ENCODE data around the gene GABBR2.

The GABBR2 gene

GRCh38 chr9:98428454-98428853, 280.3 kb downstream of the GABBR2 start:
- no peak for DNase-seq

- DNase-seq: no peak
These were observed 281.2 kb downstream of the GABBR2 start for GRCh38 chr9:98427491-98427890.

- DNase-seq: no peak
These were observed 283.7 kb downstream of the GABBR2 start for GRCh38 chr9:98425079-98425478.

GRCh38 chr9:98419260-98419603, 289.5 kb downstream of the GABBR2 start:
- DNase-seq: no peak

- no peak for DNase-seq
These were observed 290.0 kb downstream of the GABBR2 start for GRCh38 chr9:98418578-98419259.

GRCh38 chr9:98416294-98417248, 292.2 kb downstream of the GABBR2 start:
- DNase-seq: no peak

- DNase-seq: no peak
These were observed 293.0 kb downstream of the GABBR2 start for GRCh38 chr9:98415782-98416181.

- no peak for DNase-seq
These were observed 295.7 kb downstream of the GABBR2 start for GRCh38 chr9:98413084-98413483.

- no peak for DNase-seq
These were observed 296.5 kb downstream of the GABBR2 start for GRCh38 chr9:98412101-98412842.

- DNase-seq: no peak
These were observed 298.5 kb downstream of the GABBR2 start for GRCh38 chr9:98410185-98410697.

GRCh38 chr9:98409719-98410118, 299.0 kb downstream of the GABBR2 start:
- DNase-seq: no peak

GRCh38 chr9:98406469-98406868, 302.3 kb downstream of the GABBR2 start:
- DNase-seq: no peak

- no peak for DNase-seq
These were observed 304.5 kb downstream of the GABBR2 start for GRCh38 chr9:98404237-98404636.

- no peak for DNase-seq
These were observed 305.0 kb downstream of the GABBR2 start for GRCh38 chr9:98403715-98404114.

GRCh38 chr9:98402019-98402840, 306.5 kb downstream of the GABBR2 start:
- DNase-seq: no peak

GRCh38 chr9:98401140-98402018, 307.4 kb downstream of the GABBR2 start:
- no peak for DNase-seq

- no peak for DNase-seq
These were observed 308.6 kb downstream of the GABBR2 start for GRCh38 chr9:98399950-98400683.

- DNase-seq: no peak
These were observed 312.1 kb downstream of the GABBR2 start for GRCh38 chr9:98396656-98397055.

GRCh38 chr9:98396236-98396635, 312.5 kb downstream of the GABBR2 start:
- DNase-seq: no peak

GRCh38 chr9:98391867-98392266, 316.9 kb downstream of the GABBR2 start:
- DNase-seq: no peak

- no peak for DNase-seq
These were observed 317.3 kb downstream of the GABBR2 start for GRCh38 chr9:98391406-98391805.

Measured in DMS79 (cell line).